Stimulated activated memory B cell treated with anti-CD40 and anti-IgM and Interleukin-4, amounts not matched to agents 10 μg/mL and 1 μg/mL and 100 μg/mL, for 72 hours (primary cell): ENCODE data around the gene IL15.

ENCODE experiments used
- ATAC-seq: fragments of 150-1000 bp; cut with Tn5 transposase; 2 replicates; pipeline ENCODE4 v1.10.0; 2021
- H3K27ac Mint-ChIP-seq: one replicate; pipeline ENCODE4 v1.8.0; 2022; ENCODE audit warnings: mild to moderate bottlenecking, mixed read lengths
- H3K27me3 Mint-ChIP-seq: one replicate; pipeline ENCODE4 v1.8.0; 2022; ENCODE audit warnings: mixed read lengths
- H3K36me3 Mint-ChIP-seq: one replicate; pipeline ENCODE4 v1.8.0; 2022; ENCODE audit warnings: mixed read lengths
- H3K4me1 Mint-ChIP-seq: one replicate; pipeline ENCODE4 v1.8.0; 2022; ENCODE audit warnings: mixed read lengths
- H3K4me3 Mint-ChIP-seq: one replicate; pipeline ENCODE4 v1.8.0; 2022; ENCODE audit warnings: mild to moderate bottlenecking, moderate library complexity, mixed read lengths
- H3K9me3 Mint-ChIP-seq: one replicate; pipeline ENCODE4 v1.8.0; 2022; ENCODE audit warnings: mixed read lengths

The IL15 gene

GRCh38 chr4:141637565-141637964 lies 1.2 kb downstream of the IL15 start:
- Mint-ChIP-seq H3K4me1 (peaks cover 36% of the 10 kb centered on the region), H3K27me3 (no peaks in the 10 kb centered on the region), H3K9me3 (no peaks in the 10 kb centered on the region), H3K36me3 (no peaks in the 10 kb centered on the region), H3K27ac (peak overlapping the region; percentile 98), H3K4me3 (peak overlapping the region; percentile 94)
- ATAC-seq = no peak

GRCh38 chr4:141638230-141638629 lies 1.8 kb downstream of the IL15 start:
- H3K4me3 Mint-ChIP-seq = peak overlapping the region; percentile 94
- H3K27me3 Mint-ChIP-seq = no peaks in the 10 kb centered on the region
- peaks cover 40% of the 10 kb centered on the region for H3K4me1 Mint-ChIP-seq
- H3K36me3 Mint-ChIP-seq = no peaks in the 10 kb centered on the region
- peak overlapping the region; percentile 56 for H3K27ac Mint-ChIP-seq
- no peak for ATAC-seq
- no peaks in the 10 kb centered on the region for H3K9me3 Mint-ChIP-seq

GRCh38 chr4:141640696-141641095 lies 4.3 kb downstream of the IL15 start:
- Mint-ChIP-seq H3K27me3 (no peaks in the 10 kb centered on the region), H3K9me3 (no peaks in the 10 kb centered on the region), H3K4me1 (peaks cover 50% of the 10 kb centered on the region), H3K27ac (peak overlapping the region; percentile 36), H3K4me3 (no peak overlapping the region), H3K36me3 (no peaks in the 10 kb centered on the region)
- no peak for ATAC-seq

GRCh38 chr4:141642063-141642462 lies 5.7 kb downstream of the IL15 start:
- no peaks in the 10 kb centered on the region for H3K9me3 Mint-ChIP-seq
- H3K36me3 Mint-ChIP-seq = no peaks in the 10 kb centered on the region
- H3K27me3 Mint-ChIP-seq = no peaks in the 10 kb centered on the region
- H3K27ac Mint-ChIP-seq = peak overlapping the region; percentile 40
- ATAC-seq = no peak
- peaks cover 59% of the 10 kb centered on the region for H3K4me1 Mint-ChIP-seq
- H3K4me3 Mint-ChIP-seq = no peak overlapping the region

GRCh38 chr4:141642711-141643110 lies 6.3 kb downstream of the IL15 start:
- Mint-ChIP-seq H3K4me3 (no peak overlapping the region), H3K36me3 (no peaks in the 10 kb centered on the region), H3K27me3 (no peaks in the 10 kb centered on the region), H3K27ac (peak overlapping the region; percentile 40), H3K9me3 (no peaks in the 10 kb centered on the region), H3K4me1 (peaks cover 62% of the 10 kb centered on the region)
- no peak for ATAC-seq

- ATAC-seq = peak; percentile 70
- Mint-ChIP-seq H3K36me3 (no peaks in the 10 kb centered on the region), H3K27me3 (no peaks in the 10 kb centered on the region), H3K9me3 (no peaks in the 10 kb centered on the region), H3K4me3 (no peak overlapping the region), H3K4me1 (peaks cover 62% of the 10 kb centered on the region), H3K27ac (peak overlapping the region; percentile 40)
These were observed 7.2 kb downstream of the IL15 start for GRCh38 chr4:141643557-141643956.

GRCh38 chr4:141645611-141646340 lies 9.4 kb downstream of the IL15 start:
- H3K27ac Mint-ChIP-seq = peak overlapping the region; percentile 23
- no peak overlapping the region for H3K4me3 Mint-ChIP-seq
- H3K9me3 Mint-ChIP-seq = no peaks in the 10 kb centered on the region
- no peak for ATAC-seq
- peaks cover 48% of the 10 kb centered on the region for H3K4me1 Mint-ChIP-seq
- no peaks in the 10 kb centered on the region for H3K36me3 Mint-ChIP-seq
- no peaks in the 10 kb centered on the region for H3K27me3 Mint-ChIP-seq

GRCh38 chr4:141646969-141647368 lies 10.6 kb downstream of the IL15 start:
- Mint-ChIP-seq H3K27me3 (no peaks in the 10 kb centered on the region), H3K27ac (peak overlapping the region; percentile 22), H3K9me3 (no peaks in the 10 kb centered on the region), H3K4me1 (peaks cover 44% of the 10 kb centered on the region), H3K36me3 (no peaks in the 10 kb centered on the region), H3K4me3 (no peak overlapping the region)
- ATAC-seq = no peak

- Mint-ChIP-seq H3K9me3 (no peaks in the 10 kb centered on the region), H3K4me1 (peaks cover 39% of the 10 kb centered on the region), H3K27ac (peak overlapping the region; percentile 22), H3K36me3 (no peaks in the 10 kb centered on the region), H3K4me3 (no peak overlapping the region), H3K27me3 (no peaks in the 10 kb centered on the region)
- no peak for ATAC-seq
These were observed 11.6 kb downstream of the IL15 start for GRCh38 chr4:141647966-141648365.

- Mint-ChIP-seq H3K27me3 (no peaks in the 10 kb centered on the region), H3K4me1 (peaks cover 33% of the 10 kb centered on the region), H3K27ac (no peak overlapping the region), H3K4me3 (no peak overlapping the region), H3K36me3 (no peaks in the 10 kb centered on the region), H3K9me3 (no peaks in the 10 kb centered on the region)
- ATAC-seq = no peak
These were observed 15.9 kb downstream of the IL15 start for GRCh38 chr4:141652161-141652778.

- no peak overlapping the region for H3K27ac Mint-ChIP-seq
- H3K27me3 Mint-ChIP-seq = no peaks in the 10 kb centered on the region
- H3K4me3 Mint-ChIP-seq = no peak overlapping the region
- no peaks in the 10 kb centered on the region for H3K36me3 Mint-ChIP-seq
- ATAC-seq = no peak
- H3K4me1 Mint-ChIP-seq = peaks cover 24% of the 10 kb centered on the region
- no peaks in the 10 kb centered on the region for H3K9me3 Mint-ChIP-seq
These were observed 17.7 kb downstream of the IL15 start for GRCh38 chr4:141654098-141654497.

- peaks cover 22% of the 10 kb centered on the region for H3K4me1 Mint-ChIP-seq
- peaks cover 4% of the 10 kb centered on the region for H3K36me3 Mint-ChIP-seq
- H3K9me3 Mint-ChIP-seq = no peaks in the 10 kb centered on the region
- H3K27me3 Mint-ChIP-seq = no peaks in the 10 kb centered on the region
- H3K27ac Mint-ChIP-seq = no peak overlapping the region
- no peak overlapping the region for H3K4me3 Mint-ChIP-seq
- ATAC-seq = no peak
These were observed 19.6 kb downstream of the IL15 start for GRCh38 chr4:141656031-141656430.

- no peak overlapping the region for H3K4me3 Mint-ChIP-seq
- H3K9me3 Mint-ChIP-seq = no peaks in the 10 kb centered on the region
- H3K27me3 Mint-ChIP-seq = no peaks in the 10 kb centered on the region
- peaks cover 12% of the 10 kb centered on the region for H3K36me3 Mint-ChIP-seq
- ATAC-seq = no peak
- no peak overlapping the region for H3K27ac Mint-ChIP-seq
- H3K4me1 Mint-ChIP-seq = peaks cover 27% of the 10 kb centered on the region
These were observed 21.3 kb downstream of the IL15 start for GRCh38 chr4:141657550-141658250.

- Mint-ChIP-seq H3K27me3 (no peaks in the 10 kb centered on the region), H3K4me3 (no peak overlapping the region)
- ATAC-seq = no peak
These were observed 21.9 kb downstream of the IL15 start for GRCh38 chr4:141658309-141658708.

GRCh38 chr4:141659539-141659938 lies 23.2 kb downstream of the IL15 start:
- H3K4me1 Mint-ChIP-seq = peaks cover 28% of the 10 kb centered on the region
- H3K9me3 Mint-ChIP-seq = no peaks in the 10 kb centered on the region
- no peak overlapping the region for H3K27ac Mint-ChIP-seq
- no peak for ATAC-seq
- no peak overlapping the region for H3K4me3 Mint-ChIP-seq
- H3K36me3 Mint-ChIP-seq = peaks cover 12% of the 10 kb centered on the region
- no peaks in the 10 kb centered on the region for H3K27me3 Mint-ChIP-seq

More at GRCh38 chr4:141658309-141658708, 21.9 kb downstream of the IL15 start:
- no peaks in the 10 kb centered on the region for H3K9me3 Mint-ChIP-seq
- peaks cover 12% of the 10 kb centered on the region for H3K36me3 Mint-ChIP-seq
- H3K27ac Mint-ChIP-seq = no peak overlapping the region
- H3K4me1 Mint-ChIP-seq = peaks cover 26% of the 10 kb centered on the region

GRCh38 chr4:141660880-141661279 lies 24.5 kb downstream of the IL15 start:
- H3K27me3 Mint-ChIP-seq = no peaks in the 10 kb centered on the region
- no peaks in the 10 kb centered on the region for H3K9me3 Mint-ChIP-seq
- ATAC-seq = no peak
- H3K4me1 Mint-ChIP-seq = peaks cover 22% of the 10 kb centered on the region
- no peak overlapping the region for H3K4me3 Mint-ChIP-seq
- H3K36me3 Mint-ChIP-seq = peaks cover 12% of the 10 kb centered on the region
- H3K27ac Mint-ChIP-seq = no peak overlapping the region
